Measurements from ENCODE around the gene CSTF3.

- no peak for TF ChIP-seq CTCF (IDR thresholded peaks at IDR 0.05)
- TF ChIP-seq POLR2A (IDR thresholded peaks at IDR 0.05), result no peak
- no peak for TF ChIP-seq EP300 (IDR thresholded peaks at IDR 0.05)
Measured at GRCh38 chr11:33064866-33065265, 96.4 kb downstream of the CSTF3 start.

Measured in upper lobe of left lung (tissue), 4 donors.